MCF 10A (cell line): ENCODE measurements around the gene WFS1. TPM values are rescaled to one million over a fixed set of nuclear protein-coding genes. Genes with fewer than 3 reads are reported as not detected.

Source experiments
- BruUV-seq: library from RNA; stranded (reverse); fragments of 400-500 nt; replicated peaks from 2 replicates; lab custom pipeline; 2021; lab: Mats Ljungman, UMichigan
- CTCF ChIA-PET: fragments of 300-600 bp; sonication (Branson Sonifier 250); formaldehyde crosslinking; extraction: SDS; loops from one replicate; lab custom pipeline; 2021; ENCODE audit warnings: antibody characterized with exemption, inconsistent platforms; lab: Yijun Ruan, JAX
- POLR2A ChIA-PET: fragments of 300-600, 350-650 bp; sonication (Branson Sonifier 250); formaldehyde crosslinking; extraction: SDS; loops from one replicate; lab custom pipeline; 2020; ENCODE audit warnings: antibody characterized with exemption, inconsistent platforms; lab: Yijun Ruan, JAX
- DNase-seq: peaks from one replicate; pipeline ENCODE4 v3.0.0-alpha.2; 2018; ENCODE audit not compliant: unreplicated experiment
- H3K27ac Mint-ChIP-seq: one replicate; pipeline ENCODE4 v1.8.0; 2022; ENCODE audit warnings: mild to moderate bottlenecking, low read depth, mixed read lengths; ENCODE audit not compliant: unreplicated experiment
- H3K27me3 Mint-ChIP-seq: one replicate; pipeline ENCODE4 v1.8.0; 2022; ENCODE audit warnings: mixed read lengths; ENCODE audit not compliant: insufficient read depth, unreplicated experiment
- H3K36me3 Mint-ChIP-seq: one replicate; pipeline ENCODE4 v1.8.0; 2022; ENCODE audit warnings: mild to moderate bottlenecking, moderate library complexity, mixed read lengths; ENCODE audit not compliant: insufficient read depth, unreplicated experiment
- H3K4me1 Mint-ChIP-seq: one replicate; pipeline ENCODE4 v1.8.0; 2022; ENCODE audit warnings: mixed read lengths; ENCODE audit not compliant: insufficient read depth, unreplicated experiment
- H3K4me3 Mint-ChIP-seq: one replicate; pipeline ENCODE4 v1.8.0; 2022; ENCODE audit warnings: mild to moderate bottlenecking, moderate library complexity, mixed read lengths; ENCODE audit not compliant: unreplicated experiment
- H3K9me3 Mint-ChIP-seq: one replicate; pipeline ENCODE4 v1.8.0; 2022; ENCODE audit warnings: mixed read lengths; ENCODE audit not compliant: unreplicated experiment
- intact Hi-C: fragments of 100-400 bp; cut with micrococcal nuclease; formaldehyde crosslinking; loops from 2 replicates; pipeline ENCODE4 v1.14.1; 2022
- total RNA-seq: library from RNA; stranded (reverse); gene quantifications from 2 replicates; pipeline ENCODE4 v1.2.3, GENCODE V29; 2022
- TF ChIP-seq, protein P1 (sequence below): fragments of 200-600 bp; IDR thresholded peaks from one replicate; pipeline ENCODE4 v1.8.0; 2022; ENCODE audit warnings: antibody characterized with exemption, mild to moderate bottlenecking; ENCODE audit not compliant: unreplicated experiment

WFS1 gene
- total RNA-seq, 1 experiment from 2014 or later = 41.7 TPM

DNA sequence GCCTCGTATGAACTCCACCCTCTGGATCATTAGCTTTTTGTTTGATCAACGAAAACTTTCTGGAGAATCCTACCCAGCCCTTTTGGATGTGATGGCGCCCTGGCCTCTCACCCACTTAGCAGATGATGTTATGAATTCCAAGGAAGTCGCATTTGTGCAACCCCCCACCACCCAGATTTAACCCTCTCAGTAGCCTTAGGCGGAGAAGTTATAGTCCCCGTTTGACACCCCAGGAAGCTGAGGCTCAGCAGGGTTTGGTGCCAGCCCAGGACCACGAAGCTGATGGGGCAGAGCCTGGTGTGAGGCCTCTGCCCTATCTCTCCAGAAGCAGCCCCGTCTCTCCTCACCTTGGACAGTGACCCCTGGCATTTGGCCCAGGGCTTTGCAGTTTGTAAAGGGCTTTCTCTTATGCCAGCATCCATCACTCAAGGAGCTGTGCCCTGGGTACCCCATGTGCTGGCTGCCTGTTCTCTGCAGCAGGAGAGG lies 1.0 kb downstream of the WFS1 start:
- H3K4me3 Mint-ChIP-seq = peak overlapping the region; percentile 70
- no peaks in the 10 kb centered on the region for H3K36me3 Mint-ChIP-seq
- POLR2A ChIA-PET = interaction anchor here (1.1 to 1.2 kb wide), 2 partner anchors 10 to 370 kb away, joined by 4 to 6 read pairs; partner anchors contain the start of gene MRFAP1
- H3K27ac Mint-ChIP-seq = no peak overlapping the region
- CTCF ChIA-PET = interaction anchor here (0.8 to 5.6 kb wide), 5 partner anchors 15 to 74 kb away, joined by 3 to 34 read pairs (median 3); no protein-coding TSS in a partner anchor
- H3K27me3 Mint-ChIP-seq = peaks cover 17% of the 10 kb centered on the region
- peaks cover 40% of the 10 kb centered on the region for H3K4me1 Mint-ChIP-seq
- H3K9me3 Mint-ChIP-seq = no peaks in the 10 kb centered on the region
- no peak for DNase-seq
- TSS peak; percentile 35 for BruUV-seq
- intact Hi-C loops = no loop called here
- TF ChIP-seq, protein P1, sequence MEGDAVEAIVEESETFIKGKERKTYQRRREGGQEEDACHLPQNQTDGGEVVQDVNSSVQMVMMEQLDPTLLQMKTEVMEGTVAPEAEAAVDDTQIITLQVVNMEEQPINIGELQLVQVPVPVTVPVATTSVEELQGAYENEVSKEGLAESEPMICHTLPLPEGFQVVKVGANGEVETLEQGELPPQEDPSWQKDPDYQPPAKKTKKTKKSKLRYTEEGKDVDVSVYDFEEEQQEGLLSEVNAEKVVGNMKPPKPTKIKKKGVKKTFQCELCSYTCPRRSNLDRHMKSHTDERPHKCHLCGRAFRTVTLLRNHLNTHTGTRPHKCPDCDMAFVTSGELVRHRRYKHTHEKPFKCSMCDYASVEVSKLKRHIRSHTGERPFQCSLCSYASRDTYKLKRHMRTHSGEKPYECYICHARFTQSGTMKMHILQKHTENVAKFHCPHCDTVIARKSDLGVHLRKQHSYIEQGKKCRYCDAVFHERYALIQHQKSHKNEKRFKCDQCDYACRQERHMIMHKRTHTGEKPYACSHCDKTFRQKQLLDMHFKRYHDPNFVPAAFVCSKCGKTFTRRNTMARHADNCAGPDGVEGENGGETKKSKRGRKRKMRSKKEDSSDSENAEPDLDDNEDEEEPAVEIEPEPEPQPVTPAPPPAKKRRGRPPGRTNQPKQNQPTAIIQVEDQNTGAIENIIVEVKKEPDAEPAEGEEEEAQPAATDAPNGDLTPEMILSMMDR = no peak

DNA sequence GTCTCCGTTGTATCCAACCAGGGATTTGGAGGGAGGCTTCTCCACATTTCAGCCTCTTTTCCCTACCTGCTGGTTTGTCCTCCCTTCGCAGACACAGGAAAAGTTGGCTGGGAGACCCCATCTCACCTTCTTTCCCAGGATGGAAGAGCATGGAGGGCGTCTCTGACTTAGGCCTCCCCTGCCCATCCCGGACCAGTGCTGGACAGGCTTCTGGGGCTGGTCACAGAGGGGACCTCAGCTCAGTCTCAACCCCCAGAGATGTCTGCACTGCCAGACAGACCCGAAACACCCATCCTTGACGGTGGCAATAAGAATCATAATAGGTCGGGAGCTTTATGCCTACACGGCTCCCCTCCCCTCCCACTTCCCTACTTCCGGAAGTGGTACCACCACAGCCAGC lies 1.6 kb downstream of the WFS1 start:
- no peaks in the 10 kb centered on the region for H3K36me3 Mint-ChIP-seq
- TF ChIP-seq, protein P1 = no peak
- DNase-seq = no peak
- H3K4me1 Mint-ChIP-seq = peaks cover 40% of the 10 kb centered on the region
- peak overlapping the region; percentile 70 for H3K4me3 Mint-ChIP-seq
- H3K27ac Mint-ChIP-seq = no peak overlapping the region
- ChIA-PET POLR2A (interaction anchor here (1.1 kb wide), 1 partner anchor 9 kb away, joined by 4 read pairs; no protein-coding TSS in a partner anchor), CTCF (interaction anchor here (1.2 to 5.6 kb wide), 4 partner anchors 16 to 63 kb away, joined by 3 to 34 read pairs (median 12); no protein-coding TSS in a partner anchor)
- H3K9me3 Mint-ChIP-seq = no peaks in the 10 kb centered on the region
- peaks cover 17% of the 10 kb centered on the region for H3K27me3 Mint-ChIP-seq
- intact Hi-C loops = no loop called here
- no TSS peak for BruUV-seq

DNA sequence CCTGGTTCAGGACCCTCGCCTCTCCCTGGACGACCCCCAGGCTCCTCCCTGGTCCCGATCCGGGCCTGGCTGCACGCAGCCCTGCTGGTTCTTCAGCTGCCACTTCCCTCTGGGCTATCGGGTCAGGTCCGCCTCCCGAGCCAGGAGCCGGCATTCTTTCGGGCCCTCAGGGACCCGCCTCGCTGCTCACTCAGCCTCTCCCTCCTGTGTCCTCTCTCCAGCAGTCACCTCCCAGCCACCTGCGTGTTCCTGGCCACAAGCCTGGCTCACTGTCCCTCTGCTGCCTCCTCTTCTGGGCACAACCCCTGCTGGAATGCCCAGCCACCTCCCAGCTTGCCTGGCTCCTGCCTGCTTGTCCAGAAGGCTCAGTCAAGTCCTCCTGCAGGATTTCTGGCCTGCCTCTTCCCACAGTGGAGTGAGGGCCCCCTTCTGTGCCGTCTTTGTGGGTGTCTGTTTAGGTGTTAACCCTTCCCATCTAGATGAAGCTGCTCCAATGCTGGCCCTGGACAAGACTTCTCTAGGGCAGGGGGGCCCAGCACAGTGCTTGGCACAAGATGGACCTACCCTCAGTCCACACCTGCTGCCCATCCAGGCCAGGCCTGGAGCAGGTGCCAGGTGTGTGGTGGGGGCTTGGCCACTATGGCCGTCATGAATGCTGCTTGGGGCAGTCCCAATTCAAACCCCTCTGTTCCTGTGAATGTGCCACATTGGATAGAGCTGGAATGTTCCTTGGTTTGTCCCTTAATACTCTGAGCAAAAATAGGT lies 2.2 kb downstream of the WFS1 start:
- TF ChIP-seq, protein P1 = no peak
- CTCF ChIA-PET = interaction anchor here (0.6 to 5.6 kb wide), 7 partner anchors 15 to 62 kb away, joined by 3 to 34 read pairs (median 4); no protein-coding TSS in a partner anchor
- intact Hi-C loops = no loop called here
- DNase-seq = no peak
- no TSS peak for BruUV-seq
- Mint-ChIP-seq H3K4me1 (peaks cover 40% of the 10 kb centered on the region), H3K27me3 (peaks cover 17% of the 10 kb centered on the region), H3K36me3 (no peaks in the 10 kb centered on the region), H3K9me3 (no peaks in the 10 kb centered on the region), H3K27ac (peak overlapping the region; percentile 55), H3K4me3 (peak overlapping the region; percentile 7)
- POLR2A ChIA-PET = no interaction called here

- H3K36me3 Mint-ChIP-seq = no peaks in the 10 kb centered on the region
- H3K9me3 Mint-ChIP-seq = no peaks in the 10 kb centered on the region
- ChIA-PET CTCF (interaction anchor here (0.6 to 4.2 kb wide), 9 partner anchors 11 to 61 kb away, joined by 3 to 22 read pairs (median 4); no protein-coding TSS in a partner anchor), POLR2A (no interaction called here)
- peaks cover 5% of the 10 kb centered on the region for H3K27me3 Mint-ChIP-seq
- peaks cover 30% of the 10 kb centered on the region for H3K4me1 Mint-ChIP-seq
- no TSS peak for BruUV-seq
- H3K27ac Mint-ChIP-seq = no peak overlapping the region
- intact Hi-C loops = no loop called here
- peak; percentile 51 for DNase-seq
- TF ChIP-seq, protein P1 = no peak
- H3K4me3 Mint-ChIP-seq = peak overlapping the region; percentile 31
These were observed 3.4 kb downstream of the WFS1 start for GRCh38 chr4:6272863-6273660.
